ENCODE measurements around the gene NSUN7. TPM values are rescaled to one million over a fixed set of nuclear protein-coding genes. Genes with fewer than 3 reads are reported as not detected.

Gene NSUN7
- total RNA-seq, 1 donor from 2014 or later: 0.91 TPM

- DNase-seq: no peak
- H3K27me3 ChIP-seq (ENCODE audit: low read depth): no peaks in the 10 kb centered on the region
- no peak for TF ChIP-seq CTCF (IDR thresholded peaks at IDR 0.05; ENCODE audit: borderline replicate concordance)
- H3K9me3 ChIP-seq (replicated peaks): no peaks in the 10 kb centered on the region
- intact Hi-C loops (cut with micrococcal nuclease): no loop called here
- no peak overlapping the region for H3K4me3 ChIP-seq
- H3K27ac ChIP-seq (replicated peaks): no peak overlapping the region
- H3K36me3 ChIP-seq: no peaks in the 10 kb centered on the region
- H3K4me1 ChIP-seq: peaks cover 9% of the 10 kb centered on the region
Measured at GRCh38 chr4:40729555-40729954, 20.2 kb upstream of the NSUN7 start.

GRCh38 chr4:40730091-40730679 lies 19.6 kb upstream of the NSUN7 start:
- H3K36me3 ChIP-seq: no peaks in the 10 kb centered on the region
- peaks cover 9% of the 10 kb centered on the region for H3K4me1 ChIP-seq
- H3K4me3 ChIP-seq: no peak overlapping the region
- no peak overlapping the region for H3K27ac ChIP-seq (replicated peaks)
- intact Hi-C loops (cut with micrococcal nuclease): loop anchor here (10.0 kb wide), 1 partner anchor 165 kb away; no protein-coding TSS in a partner anchor
- TF ChIP-seq CTCF (IDR thresholded peaks at IDR 0.05; ENCODE audit: borderline replicate concordance): no peak
- H3K27me3 ChIP-seq (ENCODE audit: low read depth): no peaks in the 10 kb centered on the region
- H3K9me3 ChIP-seq (replicated peaks): no peaks in the 10 kb centered on the region
- no peak for DNase-seq

GRCh38 chr4:40731361-40731760 lies 18.4 kb upstream of the NSUN7 start:
- Histone ChIP-seq H3K27ac (replicated peaks) (peak overlapping the region; percentile 50), H3K4me1 (peaks cover 9% of the 10 kb centered on the region), H3K4me3 (no peak overlapping the region), H3K9me3 (replicated peaks) (no peaks in the 10 kb centered on the region), H3K27me3 (ENCODE audit: low read depth) (no peaks in the 10 kb centered on the region), H3K36me3 (no peaks in the 10 kb centered on the region)
- TF ChIP-seq CTCF (IDR thresholded peaks at IDR 0.05; ENCODE audit: borderline replicate concordance): no peak
- DNase-seq: no peak
- intact Hi-C loops (cut with micrococcal nuclease): loop anchor here (10.0 kb wide), 1 partner anchor 163 kb away; no protein-coding TSS in a partner anchor

GRCh38 chr4:40731792-40732245 lies 17.9 kb upstream of the NSUN7 start:
- H3K27ac ChIP-seq (replicated peaks): peak overlapping the region; percentile 50
- no peak overlapping the region for H3K4me3 ChIP-seq
- no peaks in the 10 kb centered on the region for H3K27me3 ChIP-seq (ENCODE audit: low read depth)
- peak; percentile 24 for DNase-seq
- H3K36me3 ChIP-seq: no peaks in the 10 kb centered on the region
- intact Hi-C loops (cut with micrococcal nuclease): loop anchor here (10.0 kb wide), 1 partner anchor 163 kb away; no protein-coding TSS in a partner anchor
- TF ChIP-seq CTCF (IDR thresholded peaks at IDR 0.05; ENCODE audit: borderline replicate concordance): no peak
- no peaks in the 10 kb centered on the region for H3K9me3 ChIP-seq (replicated peaks)
- H3K4me1 ChIP-seq: peaks cover 9% of the 10 kb centered on the region

GRCh38 chr4:40733752-40734151 lies 16.0 kb upstream of the NSUN7 start:
- no peaks in the 10 kb centered on the region for H3K9me3 ChIP-seq (replicated peaks)
- intact Hi-C loops (cut with micrococcal nuclease): loop anchor here (10.0 kb wide), 1 partner anchor 161 kb away; no protein-coding TSS in a partner anchor
- peaks cover 9% of the 10 kb centered on the region for H3K4me1 ChIP-seq
- TF ChIP-seq CTCF (IDR thresholded peaks at IDR 0.05; ENCODE audit: borderline replicate concordance): no peak
- no peak overlapping the region for H3K4me3 ChIP-seq
- H3K36me3 ChIP-seq: no peaks in the 10 kb centered on the region
- H3K27me3 ChIP-seq (ENCODE audit: low read depth): peaks cover 3% of the 10 kb centered on the region
- H3K27ac ChIP-seq (replicated peaks): no peak overlapping the region
- no peak for DNase-seq
